Smooth muscle cell of the brain vasculature (primary cell): ENCODE measurements around the gene ISL2.
"Not testable (repeated sequence)": the region's sequence is repeated elsewhere in the genome, so short reads cannot be mapped to it uniquely, and the experiment has no call there.

Source experiments
- DNase-seq: peaks from one replicate; pipeline ENCODE4 v3.0.0-alpha.2; 2012; ENCODE audit warnings: low read depth, low spot score

ISL2 gene

DNA sequence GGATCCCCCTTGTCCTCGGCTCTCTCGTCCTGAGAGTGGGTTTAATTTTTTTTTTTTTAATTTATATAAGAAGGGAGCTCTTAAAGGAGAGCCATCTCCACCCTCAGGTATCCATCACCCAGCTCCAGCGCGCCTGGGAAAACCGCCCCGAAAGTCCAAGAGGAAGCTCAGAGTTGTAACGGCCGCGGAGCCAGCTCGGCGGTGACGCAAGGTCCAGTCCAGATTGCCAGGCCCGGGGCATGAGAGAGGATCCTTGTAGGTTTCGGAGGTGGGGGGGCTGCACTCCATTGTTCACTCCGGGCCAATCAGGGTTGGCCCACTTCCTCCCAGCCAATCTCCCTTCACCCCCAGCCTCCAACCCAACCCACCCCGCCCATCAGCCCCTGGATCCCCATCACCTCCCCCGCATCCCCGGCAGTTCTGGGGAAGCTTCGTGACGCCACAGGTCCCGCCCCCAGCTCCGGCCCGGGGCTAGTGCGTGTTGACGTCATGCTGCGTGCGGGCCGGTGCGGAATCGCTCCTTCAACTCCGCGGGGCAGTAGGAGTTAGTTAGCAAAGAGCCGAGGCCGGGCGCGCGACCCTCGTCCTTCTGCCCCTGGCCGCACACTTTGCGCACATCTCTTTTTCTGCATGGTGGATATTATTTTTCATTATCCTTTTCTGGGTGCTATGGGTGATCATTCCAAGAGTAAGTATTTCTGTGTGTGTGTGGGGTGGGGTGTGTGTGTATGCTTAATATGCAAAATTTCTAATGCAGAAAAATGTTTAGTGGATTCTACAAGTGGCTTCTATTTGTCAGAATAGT is at the start of gene ISL2:
Gene ISL2, plus strand, starts transcription at position 520 of the 805 bp plus-strand sequence. Its CDS starts 111 bp downstream, at position 631.
- DNase-seq, result no peak

DNA sequence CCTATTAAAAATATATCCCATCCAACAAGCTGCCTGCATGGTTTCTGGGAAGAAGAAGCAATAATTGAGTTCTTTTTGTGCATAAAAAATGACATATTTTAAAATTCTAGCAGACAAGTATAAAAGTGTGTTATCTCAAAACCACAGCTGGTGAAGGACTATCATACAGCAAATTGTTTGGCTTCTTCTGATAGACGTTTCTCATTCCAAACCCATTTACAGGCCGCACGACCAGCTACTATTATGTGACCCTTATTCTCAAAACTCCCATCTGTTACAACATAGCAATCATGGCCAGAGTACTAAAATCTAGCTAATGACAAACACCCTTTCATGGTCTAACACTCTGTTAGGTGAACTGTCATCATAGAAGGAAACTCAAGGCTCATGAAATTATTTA is 47.0 kb upstream of the ISL2 start:
- DNase-seq, result no peak

DNA sequence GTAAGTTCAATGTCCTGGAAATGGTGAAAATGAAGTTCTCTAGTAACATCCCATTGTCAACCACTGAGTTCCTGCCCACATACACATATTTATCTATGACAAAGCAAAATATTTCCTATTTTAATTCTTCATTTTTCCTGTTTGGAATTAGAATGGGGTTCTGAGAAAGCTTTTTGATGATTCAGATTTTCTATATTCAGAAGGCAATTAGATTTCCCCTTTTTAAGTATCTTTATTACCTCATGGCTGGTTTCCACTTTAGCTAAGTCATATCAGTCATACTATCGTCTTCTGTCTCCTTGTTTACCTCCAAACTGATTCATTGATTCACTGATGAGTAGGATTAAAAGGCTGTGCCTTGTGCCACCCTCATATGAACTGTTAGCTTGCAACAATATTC is 43.2 kb upstream of the ISL2 start:
- DNase-seq, result no peak

DNA sequence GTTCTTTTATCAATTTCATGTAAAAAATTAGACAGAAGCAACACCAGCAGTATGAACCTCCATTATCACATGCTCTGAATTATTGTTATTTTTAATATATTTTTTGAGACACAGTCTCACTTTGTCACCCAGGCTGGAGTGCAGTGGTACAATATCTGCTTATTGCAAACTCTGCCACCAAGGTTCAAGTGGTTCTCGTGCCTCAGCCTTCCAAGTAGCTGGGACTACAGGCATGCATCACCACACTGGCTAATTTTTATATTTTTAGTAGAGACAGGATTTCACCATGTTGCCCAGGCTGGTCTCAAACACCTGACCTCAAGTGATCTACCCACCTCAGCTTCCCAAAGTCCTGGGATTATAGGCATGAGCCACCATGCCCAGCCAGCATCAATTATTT is 42.1 kb upstream of the ISL2 start:
- not testable (repeated sequence) for DNase-seq

- no peak for DNase-seq
Measured at GRCh38 chr15:76296849-76297248, 39.7 kb upstream of the ISL2 start.

- DNase-seq, result not testable (repeated sequence)
Measured at GRCh38 chr15:76297951-76298350, 38.6 kb upstream of the ISL2 start.

DNA sequence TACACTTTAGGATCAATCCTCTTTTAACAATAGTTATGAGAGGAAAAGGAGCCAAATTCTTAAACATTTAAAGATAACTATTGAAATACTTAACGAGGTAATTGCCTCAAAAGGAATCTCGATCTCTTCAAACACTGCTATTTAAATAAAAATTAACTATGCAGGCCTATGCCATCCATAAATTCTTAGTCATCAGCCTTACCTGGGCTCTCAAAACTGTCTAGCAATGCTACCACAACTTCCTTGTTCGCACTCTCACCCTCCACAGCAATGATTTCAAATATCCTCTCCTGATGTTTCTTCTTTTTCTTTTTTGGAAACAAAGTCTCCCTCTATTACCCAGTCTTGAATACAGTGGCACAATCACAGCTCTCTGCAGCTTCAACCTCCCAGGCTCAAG is 37.6 kb upstream of the ISL2 start:
- DNase-seq, result no peak

- no peak for DNase-seq
Measured at GRCh38 chr15:76299786-76300185, 36.8 kb upstream of the ISL2 start.

GRCh38 chr15:76303909-76304308 is 32.7 kb upstream of the ISL2 start:
- DNase-seq, result no peak

- no peak for DNase-seq
Measured at GRCh38 chr15:76309601-76310330, 26.8 kb upstream of the ISL2 start.

DNA sequence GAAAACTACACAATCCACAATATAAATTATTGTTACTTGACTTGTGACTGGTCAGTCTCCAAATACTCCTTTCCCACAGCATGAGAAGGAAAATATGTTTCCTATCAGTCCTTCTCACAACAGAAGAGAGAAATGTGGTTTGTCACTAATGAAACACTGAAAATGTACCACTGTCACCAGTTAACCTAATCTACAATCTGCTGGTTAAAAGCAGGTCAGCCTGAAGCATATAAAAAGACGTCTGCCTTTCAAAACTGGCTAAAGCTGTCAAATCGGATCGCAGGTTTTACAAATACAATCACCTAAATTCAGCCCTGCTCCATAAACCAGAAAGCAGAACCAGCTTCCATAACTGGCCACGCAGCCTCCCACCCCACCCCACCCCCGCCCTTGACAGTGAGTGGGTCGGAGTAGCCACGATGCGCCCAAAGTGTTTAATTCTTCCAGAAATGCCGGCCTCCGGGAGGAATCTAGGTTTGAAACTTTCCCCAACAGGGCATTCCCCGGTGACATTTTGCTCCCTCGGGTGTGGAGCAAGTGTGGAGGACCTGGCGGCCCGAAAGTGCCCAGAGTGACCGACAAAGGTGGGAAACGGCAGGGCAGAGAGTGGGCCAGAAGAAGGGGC is 26.0 kb upstream of the ISL2 start:
- no peak for DNase-seq

DNA sequence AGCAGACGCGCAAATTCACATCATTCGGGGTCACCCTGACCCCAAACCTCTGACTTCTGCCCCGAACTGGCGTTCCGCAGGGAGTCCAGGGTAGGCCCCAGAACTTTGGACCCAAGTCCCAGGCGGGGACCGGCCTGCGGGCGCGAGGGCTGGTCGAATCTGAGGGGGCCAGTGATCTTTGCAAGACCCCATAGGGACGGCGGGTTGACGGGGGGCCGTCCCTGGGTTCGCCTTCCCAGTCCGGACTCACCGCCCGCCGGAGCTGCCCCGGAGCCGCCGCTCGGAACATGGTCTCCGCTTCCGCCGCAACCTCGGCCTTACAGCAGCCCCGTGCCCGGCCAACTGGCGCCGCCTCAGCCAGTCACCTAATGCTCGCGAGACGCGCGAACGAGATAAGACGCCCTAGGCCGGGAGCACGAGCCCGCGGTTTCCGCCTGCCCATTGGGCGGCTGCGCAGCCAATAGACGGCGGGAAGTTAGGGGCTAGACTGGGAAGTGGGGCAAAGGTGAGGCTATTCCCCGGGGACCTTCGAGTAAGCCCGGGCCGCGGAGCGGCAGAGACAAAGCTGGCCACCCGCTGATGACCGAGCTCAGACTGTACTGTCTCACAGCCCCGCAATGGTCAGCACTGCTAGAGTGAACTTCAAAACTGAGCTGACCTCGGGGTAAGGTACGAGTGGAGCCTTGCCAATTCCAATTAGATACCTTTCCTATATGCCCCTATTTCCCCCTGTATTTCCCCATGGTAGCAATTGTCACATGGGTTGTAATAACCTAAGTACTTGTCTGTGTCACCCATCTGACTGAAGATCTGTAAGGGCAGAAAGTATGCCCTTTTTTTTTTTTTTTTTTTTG is 25.2 kb upstream of the ISL2 start, which contains the start of gene ETFA:
Gene ETFA, minus strand, starts transcription at position 370 of the 854 bp plus-strand sequence. Its CDS starts 81 bp downstream, at position 289.
- peak; percentile 85 for DNase-seq

GRCh38 chr15:76312540-76313174 is 23.9 kb upstream of the ISL2 start:
- no peak for DNase-seq

DNA sequence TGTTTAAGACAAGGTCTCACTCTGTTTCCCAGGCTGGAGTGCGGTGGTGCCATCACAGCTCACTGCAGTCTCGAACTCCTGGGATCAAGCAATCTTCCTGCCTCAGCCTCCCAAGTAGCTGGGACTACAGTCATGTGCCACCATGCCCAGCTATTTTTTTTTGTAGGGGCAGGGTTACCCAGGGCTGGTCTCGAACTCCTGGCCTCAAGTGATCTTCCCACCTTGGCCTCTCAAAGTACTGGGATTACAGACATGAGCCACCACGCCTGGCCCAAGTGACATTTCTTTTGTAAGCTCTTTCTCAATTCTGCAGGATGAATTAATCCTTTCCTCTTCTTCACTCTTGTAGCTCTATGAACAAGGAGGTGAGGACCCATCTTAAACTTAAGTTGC is 23.4 kb upstream of the ISL2 start:
- DNase-seq, result not testable (repeated sequence)

- DNase-seq, result no peak
Measured at GRCh38 chr15:76313731-76314130, 22.8 kb upstream of the ISL2 start.

DNA sequence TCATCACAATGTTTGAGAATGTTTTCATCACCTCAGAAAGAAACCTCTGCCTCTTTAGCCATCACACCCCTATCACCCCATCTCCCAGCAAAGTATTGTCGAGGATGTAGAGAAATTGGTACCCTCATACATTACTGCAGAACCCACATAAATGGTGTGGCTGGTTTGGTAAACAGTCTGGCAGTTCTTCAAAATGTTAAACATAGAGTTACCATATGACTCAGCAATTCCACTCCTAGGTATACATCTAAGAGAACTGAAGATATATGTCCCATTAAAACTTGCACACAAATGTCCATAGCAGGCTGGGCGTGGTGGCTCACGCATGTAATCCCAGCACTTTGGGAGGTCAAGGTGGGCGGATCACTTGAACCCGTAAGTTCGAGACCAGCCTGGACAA is 16.6 kb upstream of the ISL2 start:
- DNase-seq, result no peak

GRCh38 chr15:76321171-76321570 is 15.4 kb upstream of the ISL2 start:
- no peak for DNase-seq

DNA sequence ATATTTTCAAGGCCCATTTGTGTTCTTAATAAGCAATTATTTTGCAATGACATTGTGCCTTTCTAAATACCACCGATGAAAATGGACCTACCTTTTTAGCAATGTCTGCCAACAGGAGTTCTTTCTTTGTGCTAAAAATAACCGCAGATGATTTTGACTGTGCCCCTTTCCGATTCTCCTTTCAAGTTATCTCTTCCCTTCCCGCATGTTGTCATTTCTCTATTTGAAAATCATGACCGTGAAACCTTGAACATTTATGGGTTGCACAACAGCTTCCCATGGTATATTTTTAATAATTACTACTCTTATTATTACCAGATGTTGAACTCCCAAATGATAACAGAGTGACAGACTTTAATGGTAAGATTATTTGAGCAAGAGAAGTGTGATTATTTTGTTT is 15.0 kb upstream of the ISL2 start:
- no peak for DNase-seq

DNA sequence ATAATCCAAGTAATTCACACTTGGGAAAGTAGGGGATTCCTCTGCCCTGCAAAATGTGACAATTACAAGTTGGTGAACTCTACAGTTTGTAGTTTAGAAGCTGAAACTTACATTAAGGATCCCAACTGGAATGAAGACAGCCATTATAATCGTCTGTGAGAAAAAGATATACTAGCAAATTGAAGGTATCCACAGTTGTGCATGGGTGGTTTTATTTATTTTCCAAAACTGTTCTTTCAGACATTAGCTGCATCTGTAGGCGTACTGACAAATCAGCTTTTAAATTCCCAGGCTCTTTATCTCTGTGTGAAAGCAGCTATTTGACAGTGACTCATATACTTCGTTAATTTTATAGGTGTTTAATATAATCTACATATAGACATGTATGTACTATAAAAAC is 12.5 kb upstream of the ISL2 start:
- DNase-seq, result no peak

DNA sequence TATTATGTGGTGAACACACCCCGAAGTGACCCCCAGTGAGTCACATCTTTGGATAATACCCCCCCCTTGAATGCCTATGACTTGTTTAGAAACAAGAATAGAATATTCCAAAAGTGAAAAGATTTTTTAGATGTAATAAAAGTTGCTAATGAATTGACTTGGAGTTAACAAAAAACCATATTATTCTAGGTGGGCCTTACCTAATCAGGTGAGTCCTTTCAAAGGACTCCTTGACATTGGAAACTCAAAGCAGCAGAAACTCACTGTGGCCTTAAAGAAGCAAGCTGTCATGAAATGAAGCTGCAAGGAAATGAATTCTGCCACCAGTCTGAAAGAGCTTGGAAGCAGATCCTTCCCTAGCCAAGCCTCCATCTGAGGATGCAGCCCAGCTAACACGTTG is 10.9 kb upstream of the ISL2 start:
- DNase-seq, result no peak
